Activated gamma-delta T cell treated with anti-CD3 and anti-CD28 coated beads, Interleukin-2, amount 50 U/mL, for 16 hours (primary cell): ENCODE data around the gene KMT5C.
A peak's percentile ranks its signal among the peaks of the same experiment; 100 is the strongest.

ENCODE experiments used
- DNase-seq: peaks from one replicate; pipeline ENCODE4 v3.0.0-alpha.2; 2020; ENCODE audit warnings: low read depth

The KMT5C gene

DNA sequence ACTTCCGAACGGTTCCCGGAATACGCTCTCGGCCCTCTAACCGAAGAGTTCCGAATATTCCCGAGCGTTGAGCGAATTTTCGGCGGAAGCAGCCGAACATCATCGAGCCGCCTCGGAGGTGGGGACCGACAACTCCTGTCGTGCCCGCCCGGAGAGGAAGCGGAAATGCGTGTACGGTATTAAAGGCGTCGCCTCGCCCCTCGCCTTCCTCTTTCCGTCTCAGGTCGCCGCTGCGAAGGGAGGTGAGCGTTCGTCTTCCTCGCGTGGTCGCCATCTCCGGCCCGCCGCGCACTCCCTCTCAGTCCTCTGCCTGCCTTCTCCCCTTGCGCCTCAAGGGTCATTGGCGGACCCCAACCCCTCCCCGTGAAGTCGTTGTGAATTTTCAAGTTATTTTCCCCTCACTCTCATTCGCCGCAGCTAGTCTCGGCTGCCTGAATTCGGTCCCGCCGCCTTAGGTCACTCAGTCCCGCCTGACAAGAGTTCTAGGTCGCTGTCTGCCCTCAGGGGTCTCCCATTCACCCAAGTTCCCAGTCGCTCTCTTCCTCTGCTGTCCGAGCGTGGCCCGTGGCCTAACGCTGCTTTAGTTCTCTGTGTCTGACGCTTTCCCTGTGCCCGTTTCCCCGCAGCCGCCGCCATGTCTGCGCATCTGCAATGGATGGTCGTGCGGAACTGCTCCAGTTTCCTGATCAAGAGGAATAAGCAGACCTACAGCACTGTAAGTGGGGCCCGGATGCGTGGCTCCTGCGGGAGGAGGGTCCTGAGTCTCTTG is 46.2 kb downstream of the KMT5C start, which contains the start of gene RPL28:
Gene RPL28, plus strand, starts transcription at position 209 of the 769 bp plus-strand sequence. Its CDS starts 426 bp downstream, at position 635.
- DNase-seq: peak; percentile 97

DNA sequence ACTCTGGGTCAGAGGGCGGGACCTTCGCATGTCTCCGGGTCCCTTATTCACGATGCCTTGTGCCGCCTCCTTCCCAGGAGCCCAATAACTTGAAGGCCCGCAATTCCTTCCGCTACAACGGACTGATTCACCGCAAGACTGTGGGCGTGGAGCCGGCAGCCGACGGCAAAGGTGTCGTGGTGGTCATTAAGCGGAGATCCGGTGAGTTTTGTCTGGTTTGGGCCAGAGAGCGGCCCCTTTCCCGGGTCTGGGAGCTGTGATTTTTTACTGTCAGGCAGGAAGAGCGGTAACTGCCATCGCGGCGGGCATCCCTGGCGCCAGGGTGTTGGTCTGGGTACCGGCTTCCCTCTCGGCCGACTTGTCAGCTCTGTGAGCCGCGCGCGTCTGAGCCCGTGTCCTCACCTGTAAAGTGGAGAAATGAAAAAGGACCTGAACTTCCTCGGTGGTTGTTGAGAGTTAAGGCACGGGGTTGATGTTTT is 46.9 kb downstream of the KMT5C start:
- DNase-seq: no peak

DNA sequence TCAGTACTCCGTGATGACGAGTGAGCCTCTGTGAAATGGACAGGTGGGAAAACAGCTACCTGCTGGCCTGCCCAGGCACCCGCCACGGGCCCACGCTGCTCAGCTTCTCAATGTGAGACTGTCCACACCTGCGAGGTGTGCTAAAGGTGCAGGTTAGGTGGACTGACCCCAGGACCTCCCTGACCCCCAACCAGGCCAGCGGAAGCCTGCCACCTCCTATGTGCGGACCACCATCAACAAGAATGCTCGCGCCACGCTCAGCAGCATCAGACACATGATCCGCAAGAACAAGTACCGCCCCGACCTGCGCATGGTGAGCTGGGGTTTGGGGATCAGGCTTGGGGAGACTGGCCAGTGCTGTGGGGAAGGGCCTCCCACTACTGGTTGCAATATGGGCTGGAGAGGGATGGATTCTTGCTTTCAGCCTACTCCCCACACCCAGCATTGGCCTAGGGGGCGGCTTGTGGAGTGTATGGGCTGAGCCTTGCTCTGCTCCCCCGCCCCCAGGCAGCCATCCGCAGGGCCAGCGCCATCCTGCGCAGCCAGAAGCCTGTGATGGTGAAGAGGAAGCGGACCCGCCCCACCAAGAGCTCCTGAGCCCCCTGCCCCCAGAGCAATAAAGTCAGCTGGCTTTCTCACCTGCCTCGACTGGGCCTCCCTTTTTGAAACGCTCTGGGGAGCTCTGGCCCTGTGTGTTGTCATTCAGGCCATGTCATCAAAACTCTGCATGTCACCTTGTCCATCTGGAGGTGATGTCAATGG is 48.2 kb downstream of the KMT5C start:
- no peak for DNase-seq

DNA sequence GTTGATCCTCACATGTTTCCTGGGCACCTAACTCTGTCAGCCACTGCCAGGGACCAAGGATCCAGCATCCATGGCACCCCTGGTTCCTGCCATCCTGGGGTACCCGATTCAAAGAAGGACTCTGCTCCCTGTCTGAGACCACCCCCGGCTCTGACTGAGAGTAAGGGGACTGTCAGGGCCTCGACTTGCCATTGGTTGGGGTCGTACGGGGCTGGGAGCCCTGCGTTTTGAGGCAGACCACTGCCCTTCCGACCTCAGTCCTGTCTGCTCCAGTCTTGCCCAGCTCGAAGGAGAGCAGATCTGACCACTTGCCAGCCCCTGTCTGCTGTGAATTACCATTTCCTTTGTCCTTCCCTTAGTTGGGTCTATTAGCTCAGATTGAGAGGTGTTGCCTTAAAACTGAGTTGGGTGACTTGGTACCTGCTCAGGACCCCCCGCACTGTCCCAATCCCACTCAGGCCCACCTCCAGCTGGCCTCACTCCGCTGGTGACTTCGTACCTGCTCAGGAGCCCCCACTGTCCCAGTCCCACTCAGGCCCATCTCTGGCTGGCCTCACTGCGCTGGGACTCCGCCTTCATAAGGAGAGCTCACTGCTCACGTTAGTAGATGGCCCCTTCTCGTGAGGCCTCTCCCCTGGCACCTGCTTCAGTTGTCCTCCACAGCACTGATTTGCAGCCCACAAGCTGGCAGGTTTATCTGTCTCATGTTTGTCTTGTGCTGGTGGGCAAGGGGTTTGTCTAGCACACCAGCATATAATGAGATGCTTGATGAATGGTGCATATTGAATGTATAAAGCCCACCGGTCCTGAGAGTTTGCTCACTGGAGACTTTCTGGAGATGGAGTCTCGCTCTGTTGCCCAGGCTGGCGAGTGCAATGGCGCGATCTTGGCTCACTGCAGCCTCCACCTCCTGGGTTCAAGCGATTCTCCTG is 50.0 kb downstream of the KMT5C start:
- no peak for DNase-seq

DNA sequence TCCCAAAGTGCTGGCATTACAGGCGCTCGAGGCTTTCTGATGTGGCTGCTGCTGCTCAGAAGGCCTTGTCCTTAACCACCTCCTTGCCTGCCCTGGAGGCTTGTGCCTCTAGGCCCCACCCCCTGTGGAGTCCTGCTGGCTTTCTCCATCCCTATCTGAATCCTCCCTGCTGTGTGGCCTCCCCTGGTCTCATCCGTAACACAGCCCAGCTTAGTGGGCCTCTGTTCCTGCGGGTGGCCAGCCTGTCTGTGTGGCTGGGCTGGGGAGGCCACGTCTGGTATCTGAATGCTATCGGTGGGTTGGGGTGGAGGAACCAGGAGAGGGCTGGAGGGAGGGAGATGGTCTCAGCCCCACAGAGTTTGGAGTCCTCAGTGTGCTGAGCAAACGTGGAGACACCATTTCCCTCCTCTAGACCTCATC is 50.8 kb downstream of the KMT5C start:
- DNase-seq: no peak

DNA sequence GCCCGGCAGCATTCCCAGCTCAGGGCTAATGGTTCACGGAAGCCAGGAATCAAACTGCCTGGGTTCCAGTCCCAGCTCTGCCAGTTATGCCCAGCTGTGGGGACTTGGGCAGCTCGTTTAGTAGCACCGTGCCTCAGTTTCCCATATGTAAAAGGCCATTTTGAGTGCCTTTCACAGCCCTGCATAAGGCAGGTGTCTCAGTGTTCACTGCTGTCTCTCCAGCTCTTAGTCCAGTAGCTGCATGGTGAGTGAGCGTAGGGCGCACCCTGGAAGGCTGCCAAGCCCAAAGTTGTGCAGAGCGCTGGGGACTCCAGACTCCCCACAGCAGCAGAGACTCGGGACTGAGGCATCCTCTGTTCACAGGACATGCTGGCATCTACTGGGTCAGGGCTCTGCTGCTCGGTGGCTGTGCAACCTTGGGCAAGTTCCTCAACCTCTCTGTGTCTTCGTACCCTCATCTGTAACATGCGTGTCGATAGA is 51.6 kb downstream of the KMT5C start:
- DNase-seq: no peak

DNA sequence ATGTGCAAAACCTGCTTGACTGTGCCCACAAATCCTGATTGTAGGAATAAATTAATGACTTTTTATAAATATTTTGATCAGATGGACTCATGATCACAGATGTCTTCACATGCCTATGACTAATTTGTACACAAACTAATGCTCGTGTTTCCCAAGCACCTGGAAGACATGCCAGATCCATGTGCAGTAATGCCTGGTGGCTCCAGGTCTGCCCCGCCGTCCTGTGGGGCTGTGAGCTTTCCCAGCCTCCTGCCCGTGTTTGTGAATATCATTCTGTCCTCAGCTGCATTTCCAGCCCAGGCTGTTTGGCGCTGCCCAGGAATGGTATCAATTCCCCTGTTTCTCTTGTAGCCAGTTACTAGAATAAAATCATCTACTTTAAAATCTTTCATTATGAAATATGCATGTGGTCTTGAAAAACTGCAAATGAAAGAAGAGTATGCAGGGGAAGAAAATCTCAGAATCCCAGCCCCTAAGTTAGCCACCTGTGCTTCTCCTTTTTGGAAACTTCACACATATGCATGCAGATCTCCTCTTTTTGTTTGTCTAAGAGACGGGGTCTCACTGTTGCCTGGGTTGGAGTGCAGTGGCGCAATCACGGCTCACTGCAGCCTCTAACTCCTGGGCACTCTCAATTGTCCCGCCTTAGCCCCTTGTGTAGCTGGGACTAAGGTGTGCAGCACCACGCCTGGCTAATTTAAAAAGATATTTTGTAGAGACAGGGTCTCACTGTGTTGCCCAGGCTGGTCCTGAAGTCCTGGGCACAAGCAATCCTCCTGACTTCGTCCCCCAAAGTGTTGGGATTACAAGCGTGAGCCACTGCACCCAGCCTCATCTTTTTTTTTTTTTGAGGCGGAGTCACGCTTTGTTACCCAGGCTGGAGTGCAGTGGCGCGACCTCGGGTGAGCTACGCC is 52.3 kb downstream of the KMT5C start:
- no peak for DNase-seq

DNA sequence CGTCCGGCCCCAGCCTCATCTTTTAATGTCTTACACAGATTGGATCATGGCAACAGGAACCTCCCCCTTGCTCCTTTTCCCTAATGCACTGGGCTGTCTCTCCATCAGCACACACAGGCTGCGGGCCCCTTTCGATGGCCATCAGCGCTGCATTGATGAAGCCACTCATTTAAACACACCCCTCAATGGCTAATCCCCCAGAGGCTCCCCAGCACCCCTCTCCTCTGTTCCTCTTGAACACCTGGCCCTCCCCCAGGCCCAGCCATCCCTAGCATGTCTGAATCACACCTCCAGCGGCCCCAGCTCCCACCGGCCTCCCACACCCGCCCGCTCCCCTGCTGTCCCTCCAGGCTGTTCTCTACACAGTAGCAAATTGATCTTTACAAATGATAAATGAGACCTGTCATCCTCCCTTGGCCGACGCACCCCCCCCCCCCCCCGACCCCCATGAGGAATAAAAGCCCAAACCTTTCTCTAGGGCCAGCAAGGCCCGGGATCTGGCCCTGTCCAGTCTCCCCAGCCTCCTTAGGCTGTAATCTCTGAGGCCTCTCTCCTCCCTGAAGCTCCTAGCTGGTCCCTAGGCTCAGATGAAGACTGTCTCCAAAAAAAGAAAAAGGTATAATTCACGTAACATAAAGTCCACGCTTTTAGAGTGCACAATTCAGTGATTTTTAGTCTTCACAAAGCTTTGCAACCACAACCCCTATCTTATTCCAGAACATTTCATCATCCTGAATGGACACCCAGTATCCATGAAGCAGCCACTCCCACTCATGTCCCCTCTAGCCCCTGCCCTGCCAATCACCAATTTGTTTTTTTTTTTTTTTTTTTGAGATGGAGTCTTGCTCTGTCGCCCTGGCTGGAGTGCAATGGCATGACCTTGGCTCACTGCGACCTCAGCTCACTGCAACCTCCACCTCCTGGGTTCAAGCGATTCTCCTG is 53.4 kb downstream of the KMT5C start:
- no peak for DNase-seq
